Measurements from ENCODE around the gene DCBLD1.

- TF ChIP-seq REST (tag by site-specific recombination; IDR thresholded peaks at IDR 0.05) (no peak), BCL11A (tag by site-specific recombination; IDR thresholded peaks at IDR 0.05; ENCODE audit: low read depth) (no peak), ZNF747 (tag by site-specific recombination; IDR thresholded peaks at IDR 0.05) (no peak), ZBTB20 (tag by site-specific recombination; IDR thresholded peaks at IDR 0.05) (no peak), YY2 (tag by site-specific recombination; IDR thresholded peaks at IDR 0.05) (no peak), ZNF140 (tag by site-specific recombination; IDR thresholded peaks at IDR 0.05) (no peak), CTCF (tag by site-specific recombination; IDR thresholded peaks at IDR 0.05) (no peak), KLF10 (tag by site-specific recombination; IDR thresholded peaks at IDR 0.05) (no peak), ZNF707 (tag by site-specific recombination; IDR thresholded peaks at IDR 0.05) (no peak), ZNF571 (tag by site-specific recombination; IDR thresholded peaks at IDR 0.05) (no peak), ATF2 (tag by site-specific recombination; IDR thresholded peaks at IDR 0.05; ENCODE audit: low read depth) (no peak), TCF7L2 (IDR thresholded peaks at IDR 0.05; ENCODE audit: borderline replicate concordance, low read depth, low read length) (no peak)
These were observed 60.0 kb downstream of the DCBLD1 start for GRCh38 chr6:117542493-117542892.
